ENCODE data around the gene SAMD9. TPM values are rescaled to one million over a fixed set of nuclear protein-coding genes. Genes with fewer than 3 reads are reported as not detected.
"Not testable (repeated sequence)": the region's sequence is repeated elsewhere in the genome, so short reads cannot be mapped to it uniquely, and the experiment has no call there.

Gene SAMD9
- total RNA-seq, 4 donors from 2014 or later: 2.7 to 5.0 (median 3.6) TPM

DNA sequence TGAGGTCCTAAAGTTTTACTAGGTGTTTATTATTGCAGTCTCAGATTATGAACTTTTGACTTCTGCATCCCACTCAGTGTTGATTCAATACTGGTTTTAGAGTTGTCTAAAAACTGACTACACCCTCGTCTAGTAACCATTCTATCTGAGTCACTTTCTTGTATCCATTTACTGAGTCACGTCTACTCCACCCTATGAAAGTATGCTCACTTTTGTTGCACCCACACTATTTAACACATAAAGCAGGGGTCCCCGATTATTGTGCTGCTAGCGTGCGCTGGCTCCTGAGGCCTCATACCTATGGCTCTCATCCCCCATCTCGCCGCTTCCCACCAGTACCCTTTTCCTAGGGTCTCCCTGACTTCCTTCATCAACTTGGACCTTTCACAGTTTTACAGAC is 2.0 kb downstream of the SAMD9 start:
- no peak overlapping the region for H3K27ac ChIP-seq (replicated peaks in 1 of 4)
- intact Hi-C loops (cut with DNase I): no loop called here
- no peak for DNase-seq (ENCODE audit: extremely low spot score)
- H3K27me3 ChIP-seq: no peaks in the 10 kb centered on the region
- TF ChIP-seq EP300 (IDR thresholded peaks at IDR 0.05): no peak
- no peak for TF ChIP-seq POLR2AphosphoS5 (IDR thresholded peaks at IDR 0.05)
- TF ChIP-seq CTCF (IDR thresholded peaks at IDR 0.05): no peak
- no peak for TF ChIP-seq POLR2A (IDR thresholded peaks at IDR 0.05; ENCODE audit: low read depth)
- H3K36me3 ChIP-seq: peaks cover 0 to 25% (median 6%) of the 10 kb centered on the region in 4 donors
- WGBS: 76% methylated on average over 7 of the region's 7 CpGs
- peaks cover 0 to 10% (median 4%) of the 10 kb centered on the region in 4 donors for H3K4me1 ChIP-seq
- peaks cover 0 to 14% (median 0%) of the 10 kb centered on the region in 4 donors for H3K9me3 ChIP-seq
- no peak overlapping the region for H3K4me3 ChIP-seq

- TF ChIP-seq CTCF (IDR thresholded peaks at IDR 0.05): no peak
- TF ChIP-seq POLR2A (IDR thresholded peaks at IDR 0.05; ENCODE audit: low read depth): no peak
- no peak for TF ChIP-seq EP300 (IDR thresholded peaks at IDR 0.05)
- no peak for TF ChIP-seq POLR2AphosphoS5 (IDR thresholded peaks at IDR 0.05)
- intact Hi-C loops (cut with DNase I): no loop called here
- no peak for DNase-seq (ENCODE audit: extremely low spot score)
- peaks cover 21 to 71% (median 43%) of the 10 kb centered on the region in 4 donors for H3K36me3 ChIP-seq
- H3K27ac ChIP-seq (replicated peaks in 1 of 4): no peak overlapping the region
- H3K27me3 ChIP-seq: no peaks in the 10 kb centered on the region
- H3K4me3 ChIP-seq: no peak overlapping the region
- 89% methylated on average over 13 of the region's 13 CpGs for WGBS
- H3K4me1 ChIP-seq: no peaks in the 10 kb centered on the region
- H3K9me3 ChIP-seq: peaks cover 0 to 84% (median 50%) of the 10 kb centered on the region in 4 donors
Observed at GRCh38 chr7:93108003-93108402, 9.8 kb downstream of the SAMD9 start.

DNA sequence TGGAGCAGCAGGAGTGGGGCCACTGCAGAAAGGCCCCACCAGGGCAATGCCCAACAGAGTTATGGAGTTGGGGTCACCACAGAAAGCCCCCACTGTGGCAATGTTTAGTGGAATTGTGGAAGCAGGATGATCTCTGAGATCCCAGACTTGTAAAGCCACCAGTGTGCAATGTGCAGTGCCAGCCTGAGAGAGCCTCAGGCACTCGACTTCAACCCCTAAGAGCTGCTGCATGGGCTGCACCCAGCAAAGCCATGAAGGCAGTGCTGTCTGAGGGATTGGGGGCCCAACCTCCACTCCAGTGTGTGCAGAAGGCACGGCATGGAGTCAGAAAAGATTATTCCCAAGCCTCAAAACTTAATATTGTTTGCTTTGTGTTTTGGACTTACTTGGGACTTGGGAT is 20.4 kb downstream of the SAMD9 start:
- intact Hi-C loops (cut with DNase I): no loop called here

DNA sequence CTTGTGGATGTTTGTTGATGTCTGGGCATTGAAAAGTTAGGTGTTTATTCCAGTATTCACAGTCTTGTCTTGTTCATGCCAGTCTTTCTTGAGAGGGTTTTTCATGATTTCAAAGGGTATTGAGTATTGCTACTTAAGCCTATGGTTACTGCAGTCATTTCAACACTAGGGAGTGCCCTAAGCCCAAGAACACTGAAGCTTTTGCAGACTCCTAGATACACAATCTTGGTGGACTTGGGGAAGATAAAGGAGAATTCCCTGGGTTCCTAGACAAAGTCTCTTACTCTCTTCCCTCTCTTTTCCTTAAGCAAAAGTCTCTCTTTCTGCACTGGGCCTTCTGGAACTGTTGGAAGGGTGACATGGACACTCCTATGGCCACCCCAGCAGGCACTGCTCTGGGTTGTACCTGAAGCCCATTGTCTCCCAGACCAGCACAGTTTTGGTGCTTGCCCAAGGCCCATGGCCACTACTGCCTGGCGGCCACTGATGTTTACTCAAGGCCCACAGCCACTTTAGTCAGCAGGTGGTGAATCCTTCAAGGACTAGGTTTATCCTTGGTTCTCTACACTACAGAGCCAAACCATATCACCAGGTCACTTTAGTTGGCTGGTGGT is 24.9 kb downstream of the SAMD9 start:
- TF ChIP-seq POLR2AphosphoS5 (IDR thresholded peaks at IDR 0.05) (no peak), CTCF (IDR thresholded peaks at IDR 0.05) (no peak), POLR2A (IDR thresholded peaks at IDR 0.05; ENCODE audit: low read depth) (no peak), EP300 (IDR thresholded peaks at IDR 0.05) (no peak)
- intact Hi-C loops (cut with DNase I): no loop called here
- no peaks in the 10 kb centered on the region for H3K36me3 ChIP-seq
- H3K4me3 ChIP-seq: no peak overlapping the region
- H3K27me3 ChIP-seq: no peaks in the 10 kb centered on the region
- H3K27ac ChIP-seq (replicated peaks in 1 of 4): no peak overlapping the region
- no peaks in the 10 kb centered on the region for H3K4me1 ChIP-seq
- WGBS: 71% methylated on average over 1 of the region's 1 CpG
- H3K9me3 ChIP-seq: peaks cover 0 to 13% (median 3%) of the 10 kb centered on the region in 4 donors
- no peak for DNase-seq (ENCODE audit: extremely low spot score)

More for the DNA sequence above, 20.4 kb downstream of the SAMD9 start:
- no peaks in the 10 kb centered on the region for H3K36me3 ChIP-seq
- TF ChIP-seq POLR2AphosphoS5 (IDR thresholded peaks at IDR 0.05) (no peak), CTCF (IDR thresholded peaks at IDR 0.05) (no peak), POLR2A (IDR thresholded peaks at IDR 0.05; ENCODE audit: low read depth) (no peak), EP300 (IDR thresholded peaks at IDR 0.05) (no peak)
- 63% methylated on average over 2 of the region's 2 CpGs for WGBS
- no peak for DNase-seq (ENCODE audit: extremely low spot score)
- no peak overlapping the region for H3K4me3 ChIP-seq
- no peaks in the 10 kb centered on the region for H3K27me3 ChIP-seq
- no peaks in the 10 kb centered on the region for H3K4me1 ChIP-seq
- H3K27ac ChIP-seq (replicated peaks in 1 of 4): no peak overlapping the region
- H3K9me3 ChIP-seq: peaks cover 0 to 44% (median 35%) of the 10 kb centered on the region in 4 donors

- WGBS: 96% methylated on average over 9 of the region's 9 CpGs
- H3K4me3 ChIP-seq; H3K36me3 ChIP-seq; H3K27me3 ChIP-seq; DNase-seq (ENCODE audit: extremely low spot score); H3K4me1 ChIP-seq; H3K27ac ChIP-seq (replicated peaks in 1 of 4); intact Hi-C loops (cut with DNase I); H3K9me3 ChIP-seq: not testable (repeated sequence)
Observed at GRCh38 chr7:93073357-93073756, 44.4 kb downstream of the SAMD9 start.
